ENCODE data around the gene NDUFB7.
A peak's percentile ranks its signal among the peaks of the same experiment; 100 is the strongest.
"Not testable (repeated sequence)": the region's sequence is repeated elsewhere in the genome, so short reads cannot be mapped to it uniquely, and the experiment has no call there.

NDUFB7 gene

GRCh38 chr19:14553042-14553938 lies 18.6 kb downstream of the NDUFB7 start:
- DNase-seq: no peak

- not testable (repeated sequence) for DNase-seq
Observed at GRCh38 chr19:14552006-14552360, 19.9 kb downstream of the NDUFB7 start.

GRCh38 chr19:14551134-14552005 lies 20.5 kb downstream of the NDUFB7 start:
- DNase-seq: peak; percentile 15

GRCh38 chr19:14550201-14550754 lies 21.6 kb downstream of the NDUFB7 start:
- no peak for DNase-seq

GRCh38 chr19:14545716-14546082 lies 26.2 kb downstream of the NDUFB7 start:
- DNase-seq: no peak

GRCh38 chr19:14544977-14545715 lies 26.7 kb downstream of the NDUFB7 start:
- DNase-seq: peak; percentile 16

GRCh38 chr19:14544047-14544446 lies 27.8 kb downstream of the NDUFB7 start:
- DNase-seq: no peak

- DNase-seq: no peak
Observed at GRCh38 chr19:14542711-14543328, 29.0 kb downstream of the NDUFB7 start.

- DNase-seq: not testable (repeated sequence)
Observed at GRCh38 chr19:14541979-14542378, 29.9 kb downstream of the NDUFB7 start.

GRCh38 chr19:14540741-14541525 lies 30.9 kb downstream of the NDUFB7 start:
- DNase-seq: no peak

- peak; percentile 40 for DNase-seq
Observed at GRCh38 chr19:14536926-14537692, 34.8 kb downstream of the NDUFB7 start.

GRCh38 chr19:14533450-14533849 lies 38.4 kb downstream of the NDUFB7 start:
- no peak for DNase-seq

- no peak for DNase-seq
Observed at GRCh38 chr19:14530506-14530905, 41.4 kb downstream of the NDUFB7 start.

GRCh38 chr19:14530005-14530348 lies 41.9 kb downstream of the NDUFB7 start:
- DNase-seq: no peak

GRCh38 chr19:14529254-14530004 lies 42.4 kb downstream of the NDUFB7 start, which contains the start of gene TECR:
TSS of gene TECR (plus strand) at chr19:14529594. CDS start at chr19:14529697, 103 bp downstream.
- DNase-seq: peak; percentile 100

GRCh38 chr19:14528419-14529253 lies 43.2 kb downstream of the NDUFB7 start:
- no peak for DNase-seq

GRCh38 chr19:14526423-14526822 lies 45.4 kb downstream of the NDUFB7 start:
- no peak for DNase-seq

- DNase-seq: no peak
Observed at GRCh38 chr19:14525729-14526128, 46.1 kb downstream of the NDUFB7 start.

- no peak for DNase-seq
Observed at GRCh38 chr19:14520543-14520942, 51.3 kb downstream of the NDUFB7 start.
